Hepatocyte (in vitro differentiated cells): Measurements from ENCODE around the gene AP5B1. TPM values are rescaled to one million over a fixed set of nuclear protein-coding genes. Genes with fewer than 3 reads are reported as not detected.
A peak's percentile ranks its signal among the peaks of the same experiment; 100 is the strongest.

ENCODE experiments used
- DNase-seq: peaks from one replicate; pipeline ENCODE4 v3.0.0-alpha.2; 2016; ENCODE audit warnings: low spot score
- H2AFZ ChIP-seq: fragments of 200-600 bp; sonication (generic); 2 replicates; pipeline ENCODE4 v1.6.0; 2016; ENCODE audit warnings: antibody characterized with exemption, mild to moderate bottlenecking
- H3K27ac ChIP-seq: fragments of 200-600 bp; sonication (generic); 2 replicates; pipeline ENCODE4 v1.5.1; 2016; ENCODE audit warnings: mild to moderate bottlenecking
- H3K27me3 ChIP-seq: fragments of 200-600 bp; sonication (generic); 2 replicates; pipeline ENCODE4 v1.6.1; 2016
- H3K36me3 ChIP-seq: fragments of 200-600 bp; sonication (generic); replicated peaks from 2 replicates; pipeline ENCODE4 v1.5.1; 2016; ENCODE audit warnings: low read depth; ENCODE audit not compliant: insufficient read depth
- H3K4me1 ChIP-seq: fragments of 200-600 bp; sonication (generic); 2 replicates; pipeline ENCODE4 v1.5.1; 2016; ENCODE audit warnings: mild to moderate bottlenecking, moderate library complexity; ENCODE audit not compliant: insufficient read depth
- H3K4me2 ChIP-seq: fragments of 200-600 bp; sonication (generic); 2 replicates; pipeline ENCODE4 v1.6.0; 2016
- H3K4me3 ChIP-seq: fragments of 200-600 bp; sonication (generic); 2 replicates; pipeline ENCODE4 v1.5.1; 2016; ENCODE audit warnings: mild to moderate bottlenecking
- H3K79me2 ChIP-seq: fragments of 200-600 bp; sonication (generic); 2 replicates; pipeline ENCODE4 v1.6.0; 2017; ENCODE audit warnings: mild to moderate bottlenecking
- H3K9me2 ChIP-seq: fragments of 200-600 bp; sonication (generic); replicated peaks from 2 replicates; pipeline ENCODE4 v1.6.0; 2017; ENCODE audit warnings: mild to moderate bottlenecking; ENCODE audit not compliant: insufficient read depth
- H3K9me3 ChIP-seq: fragments of 200-600 bp; sonication (generic); 2 replicates; pipeline ENCODE4 v1.5.1; 2016; ENCODE audit warnings: low read depth, mild to moderate bottlenecking
- H4K20me1 ChIP-seq: fragments of 200-600 bp; sonication (generic); 2 replicates; pipeline ENCODE4 v1.6.0; 2016; ENCODE audit warnings: mild to moderate bottlenecking; ENCODE audit not compliant: insufficient read depth, poor library complexity, severe bottlenecking
- EZH2 ChIP-seq: fragments of 200-600 bp; sonication (generic); IDR thresholded peaks from 2 replicates; pipeline ENCODE4 v1.6.1; 2016; ENCODE audit warnings: antibody characterized with exemption, mild to moderate bottlenecking, borderline replicate concordance
- EZH2phosphoT487 ChIP-seq: fragments of 200-600 bp; sonication (generic); IDR thresholded peaks from one replicate; pipeline ENCODE4 v1.6.1; 2018; ENCODE audit warnings: antibody characterized with exemption, mild to moderate bottlenecking, low read depth, moderate library complexity; ENCODE audit not compliant: unreplicated experiment, severe bottlenecking
- WGBS: methylation state at CpG from one replicate; pipeline ENCODE4 v1.1.6; 2016; ENCODE audit warnings: low lambda C conversion rate; ENCODE audit errors: missing lambda C conversion rate; 5-methylcytosine and 5-hydroxymethylcytosine counted together
- polyA plus RNA-seq: library from polyadenylated mRNA; unstranded; fragments of >200 nt; fragmentation: Nextera tagmentation; extraction: Ambion mirVana; gene quantifications from 2 replicates; pipeline ENCODE4 v1.2.1, GENCODE V29; 2016
- total RNA-seq: library from RNA; depleted of rRNA; stranded (reverse); fragments of >200 nt; gene quantifications from 2 replicates; pipeline ENCODE4 v1.2.3, GENCODE V29; 2014
- TF ChIP-seq, protein P1 (sequence below): fragments of 200-600 bp; sonication (generic); IDR thresholded peaks from 2 replicates; pipeline ENCODE4 v1.5.1; 2016; ENCODE audit warnings: antibody characterized with exemption, mild to moderate bottlenecking; ENCODE audit not compliant: poor library complexity

Gene AP5B1, protein sequence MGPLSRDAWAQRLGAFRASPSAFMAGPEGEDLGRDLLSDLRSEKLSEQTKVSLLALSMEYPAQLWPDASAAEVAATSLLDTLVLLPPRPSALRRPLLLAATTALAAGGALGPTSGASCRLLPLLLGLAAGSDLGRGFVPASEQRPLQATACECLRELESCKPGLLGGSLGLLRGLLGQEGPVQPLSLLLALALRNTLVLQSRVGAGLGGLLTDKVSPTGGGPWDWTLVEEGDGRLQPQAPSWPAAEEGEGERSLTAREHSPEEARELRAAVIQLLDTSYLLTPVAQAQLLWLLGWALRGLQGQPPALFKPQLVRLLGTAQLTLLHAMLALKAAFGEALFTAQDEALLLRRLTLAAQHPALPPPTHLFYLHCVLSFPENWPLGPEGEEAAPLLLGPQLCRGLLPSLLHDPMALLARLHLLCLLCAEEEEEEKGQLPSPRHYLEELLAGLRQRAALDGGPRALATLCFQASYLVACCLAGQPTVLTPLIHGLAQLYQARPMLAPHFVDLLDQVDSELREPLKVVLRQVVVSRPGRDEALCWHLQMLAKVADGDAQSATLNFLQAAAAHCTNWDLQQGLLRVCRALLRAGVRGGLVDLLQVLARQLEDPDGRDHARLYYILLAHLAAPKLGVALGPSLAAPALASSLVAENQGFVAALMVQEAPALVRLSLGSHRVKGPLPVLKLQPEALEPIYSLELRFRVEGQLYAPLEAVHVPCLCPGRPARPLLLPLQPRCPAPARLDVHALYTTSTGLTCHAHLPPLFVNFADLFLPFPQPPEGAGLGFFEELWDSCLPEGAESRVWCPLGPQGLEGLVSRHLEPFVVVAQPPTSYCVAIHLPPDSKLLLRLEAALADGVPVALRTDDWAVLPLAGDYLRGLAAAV
- 19.5 and 20.9 TPM in 2 replicates for total RNA-seq
- 24.8 and 27.1 TPM in 2 replicates for polyA plus RNA-seq

DNA sequence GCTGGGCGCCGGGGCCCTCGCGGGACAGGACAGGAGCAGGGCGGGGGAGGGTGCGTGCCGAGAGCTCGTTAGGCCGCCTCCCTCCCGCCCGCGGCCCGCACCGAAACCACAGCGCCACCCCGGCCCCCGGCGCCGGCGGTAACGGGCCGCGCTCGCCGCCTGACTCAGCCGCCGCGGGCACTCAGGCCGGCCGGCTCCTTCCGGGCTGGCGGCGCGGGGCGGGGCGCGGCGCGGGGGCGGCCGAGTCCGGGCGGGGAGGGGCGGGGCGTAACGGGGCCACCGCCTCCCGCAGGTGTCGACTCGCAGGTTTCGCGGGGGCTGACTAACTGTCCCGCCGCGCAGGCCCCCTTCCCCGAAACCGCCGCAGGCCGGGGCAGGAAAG, at the start of gene AP5B1:
Gene AP5B1 (minus strand): TSS at position 207 of the 382 bp plus-strand sequence. CDS start 385 bp downstream, outside the sequence.
- no peaks in the 10 kb centered on the region for H3K9me2 ChIP-seq
- TF ChIP-seq EZH2phosphoT487: no peak
- TF ChIP-seq EZH2: no peak
- TF ChIP-seq, protein P1, sequence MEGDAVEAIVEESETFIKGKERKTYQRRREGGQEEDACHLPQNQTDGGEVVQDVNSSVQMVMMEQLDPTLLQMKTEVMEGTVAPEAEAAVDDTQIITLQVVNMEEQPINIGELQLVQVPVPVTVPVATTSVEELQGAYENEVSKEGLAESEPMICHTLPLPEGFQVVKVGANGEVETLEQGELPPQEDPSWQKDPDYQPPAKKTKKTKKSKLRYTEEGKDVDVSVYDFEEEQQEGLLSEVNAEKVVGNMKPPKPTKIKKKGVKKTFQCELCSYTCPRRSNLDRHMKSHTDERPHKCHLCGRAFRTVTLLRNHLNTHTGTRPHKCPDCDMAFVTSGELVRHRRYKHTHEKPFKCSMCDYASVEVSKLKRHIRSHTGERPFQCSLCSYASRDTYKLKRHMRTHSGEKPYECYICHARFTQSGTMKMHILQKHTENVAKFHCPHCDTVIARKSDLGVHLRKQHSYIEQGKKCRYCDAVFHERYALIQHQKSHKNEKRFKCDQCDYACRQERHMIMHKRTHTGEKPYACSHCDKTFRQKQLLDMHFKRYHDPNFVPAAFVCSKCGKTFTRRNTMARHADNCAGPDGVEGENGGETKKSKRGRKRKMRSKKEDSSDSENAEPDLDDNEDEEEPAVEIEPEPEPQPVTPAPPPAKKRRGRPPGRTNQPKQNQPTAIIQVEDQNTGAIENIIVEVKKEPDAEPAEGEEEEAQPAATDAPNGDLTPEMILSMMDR: no peak
- H3K27me3 ChIP-seq: no peaks in the 10 kb centered on the region
- no peaks in the 10 kb centered on the region for H3K36me3 ChIP-seq
- peaks cover 24% of the 10 kb centered on the region for H3K4me1 ChIP-seq
- peak; percentile 91 for DNase-seq
- 3% methylated on average over 7 of the region's 59 CpGs for WGBS
- peak within 1 kb of the TSS; percentile 98 for H3K27ac ChIP-seq
- peak within 1 kb of the TSS; percentile 98 for H3K4me2 ChIP-seq
- H4K20me1 ChIP-seq: peaks cover 12% of the 10 kb centered on the region
- H3K9me3 ChIP-seq: no peaks in the 10 kb centered on the region
- peak within 1 kb of the TSS; percentile 85 for H2AFZ ChIP-seq
- H3K79me2 ChIP-seq: peaks cover 33% of the 10 kb centered on the region
- H3K4me3 ChIP-seq: peak within 1 kb of the TSS; percentile 98

DNA sequence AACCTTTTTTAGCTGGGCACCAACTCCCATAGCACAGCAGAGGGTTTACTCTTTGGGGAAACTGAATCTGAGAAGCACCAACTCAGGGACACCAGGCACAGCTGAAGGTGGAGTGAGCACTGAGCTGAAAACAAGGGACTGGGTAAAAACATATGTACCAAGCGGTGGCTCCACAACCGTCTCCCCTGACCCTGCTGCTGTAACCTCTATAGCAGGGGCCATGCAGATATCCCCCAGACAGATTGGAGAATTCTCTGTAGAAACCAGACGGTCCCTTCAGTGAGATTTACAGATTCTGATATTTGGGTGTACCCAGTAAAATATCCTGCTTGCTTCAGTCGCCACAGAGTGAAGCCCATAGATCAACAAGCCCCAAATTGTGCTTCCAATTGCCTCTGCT, 48.7 kb upstream of the AP5B1 start:
- Histone ChIP-seq H3K4me3 (no peak overlapping the region), H3K36me3 (no peaks in the 10 kb centered on the region), H2AFZ (no peak overlapping the region), H3K9me3 (no peaks in the 10 kb centered on the region), H3K4me2 (no peak overlapping the region), H3K9me2 (no peaks in the 10 kb centered on the region), H3K27ac (no peak overlapping the region), H3K27me3 (no peaks in the 10 kb centered on the region), H3K4me1 (peaks cover 6% of the 10 kb centered on the region), H3K79me2 (peaks cover 9% of the 10 kb centered on the region), H4K20me1 (no peaks in the 10 kb centered on the region)
- no peak for DNase-seq
- TF ChIP-seq EZH2phosphoT487 (no peak), EZH2 (no peak)
- TF ChIP-seq, protein P1: no peak
- WGBS: 63% methylated on average over 4 of the region's 4 CpGs

DNA sequence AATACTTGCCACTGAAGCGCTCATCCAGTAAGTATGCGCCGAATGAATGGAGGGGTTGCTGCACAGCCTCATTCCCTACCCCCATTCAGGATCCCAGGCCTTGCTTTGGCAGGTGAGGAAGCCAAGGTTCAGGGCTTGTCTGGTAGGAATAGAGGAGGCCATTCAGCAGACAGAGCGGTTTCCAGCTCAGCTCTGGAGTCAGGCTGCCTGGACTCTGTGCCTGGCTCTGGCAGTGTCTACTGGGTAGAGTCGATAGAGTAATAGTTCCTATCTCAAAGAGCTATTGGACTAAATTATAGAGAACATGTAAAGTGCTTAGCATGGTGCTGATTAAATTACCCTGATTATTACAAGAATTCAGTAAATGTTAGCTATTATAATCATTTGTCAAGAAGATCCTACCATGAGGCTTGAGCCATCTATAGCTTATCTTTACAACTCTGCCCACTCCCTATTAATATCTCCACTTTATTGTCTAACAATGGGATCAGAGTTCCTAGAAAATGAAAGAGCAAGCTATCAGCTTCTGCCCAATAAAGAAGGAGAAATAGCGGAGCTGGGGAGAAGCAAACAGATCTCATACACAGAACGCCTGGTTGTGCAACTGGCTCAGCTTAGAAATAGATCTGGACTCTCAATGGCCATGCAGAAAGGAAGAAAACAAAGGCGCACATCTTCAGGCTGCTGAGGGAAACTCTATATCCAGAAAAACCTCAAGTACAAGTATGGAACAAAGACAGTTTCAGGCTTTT, 46.4 kb upstream of the AP5B1 start:
- Histone ChIP-seq H4K20me1 (no peaks in the 10 kb centered on the region), H3K79me2 (no peaks in the 10 kb centered on the region), H3K36me3 (no peaks in the 10 kb centered on the region), H3K4me3 (no peak overlapping the region), H3K9me3 (no peaks in the 10 kb centered on the region), H3K4me1 (no peaks in the 10 kb centered on the region), H3K27me3 (no peaks in the 10 kb centered on the region), H3K27ac (peak overlapping the region; percentile 68), H3K9me2 (no peaks in the 10 kb centered on the region), H3K4me2 (peak overlapping the region; percentile 46), H2AFZ (no peak overlapping the region)
- WGBS: 76% methylated on average over 8 of the region's 8 CpGs
- DNase-seq: no peak
- no peak for TF ChIP-seq EZH2
- no peak for TF ChIP-seq EZH2phosphoT487
- TF ChIP-seq, protein P1: no peak
